GM03348 (cell line): ENCODE data around the gene TCFL5.

Experiments
- DNase-seq: peaks from one replicate; pipeline ENCODE4 v3.0.0; 2012; ENCODE audit warnings: low spot score

Gene TCFL5

GRCh38 chr20:62861726-62862336, at the start of gene TCFL5:
TCFL5 (minus strand) TSS chr20:62861822; CDS start chr20:62861670, 152 bp downstream.
- peak; percentile 100 for DNase-seq

- DNase-seq, result no peak
Measured at GRCh38 chr20:62910777-62911497, 49.3 kb upstream of the TCFL5 start.

GRCh38 chr20:62910217-62910766, 48.7 kb upstream of the TCFL5 start:
- no peak for DNase-seq

- DNase-seq, result no peak
Measured at GRCh38 chr20:62908971-62909791, 47.6 kb upstream of the TCFL5 start.

- DNase-seq, result no peak
Measured at GRCh38 chr20:62907384-62908317, 46.0 kb upstream of the TCFL5 start.

GRCh38 chr20:62906647-62907375, 45.2 kb upstream of the TCFL5 start:
- DNase-seq, result no peak

- no peak for DNase-seq
Measured at GRCh38 chr20:62906209-62906608, 44.6 kb upstream of the TCFL5 start.

GRCh38 chr20:62905536-62906117, 44.0 kb upstream of the TCFL5 start:
- DNase-seq, result no peak

- no peak for DNase-seq
Measured at GRCh38 chr20:62902926-62903615, 41.4 kb upstream of the TCFL5 start.

- DNase-seq, result no peak
Measured at GRCh38 chr20:62901891-62902290, 40.3 kb upstream of the TCFL5 start.

- no peak for DNase-seq
Measured at GRCh38 chr20:62900692-62901584, 39.3 kb upstream of the TCFL5 start.

GRCh38 chr20:62900052-62900691, 38.5 kb upstream of the TCFL5 start:
- peak; percentile 94 for DNase-seq

- DNase-seq, result peak; percentile 21
Measured at GRCh38 chr20:62899633-62900051, 38.0 kb upstream of the TCFL5 start.

GRCh38 chr20:62898970-62899632, 37.5 kb upstream of the TCFL5 start:
- no peak for DNase-seq

- DNase-seq, result no peak
Measured at GRCh38 chr20:62898093-62898964, 36.7 kb upstream of the TCFL5 start.

GRCh38 chr20:62897666-62898065, 36.0 kb upstream of the TCFL5 start:
- DNase-seq, result no peak

- no peak for DNase-seq
Measured at GRCh38 chr20:62896526-62896925, 34.9 kb upstream of the TCFL5 start.
